ENCODE data around the gene CACNA1B.
"Not testable (repeated sequence)": the region's sequence is repeated elsewhere in the genome, so short reads cannot be mapped to it uniquely, and the experiment has no call there.

CACNA1B gene

DNA sequence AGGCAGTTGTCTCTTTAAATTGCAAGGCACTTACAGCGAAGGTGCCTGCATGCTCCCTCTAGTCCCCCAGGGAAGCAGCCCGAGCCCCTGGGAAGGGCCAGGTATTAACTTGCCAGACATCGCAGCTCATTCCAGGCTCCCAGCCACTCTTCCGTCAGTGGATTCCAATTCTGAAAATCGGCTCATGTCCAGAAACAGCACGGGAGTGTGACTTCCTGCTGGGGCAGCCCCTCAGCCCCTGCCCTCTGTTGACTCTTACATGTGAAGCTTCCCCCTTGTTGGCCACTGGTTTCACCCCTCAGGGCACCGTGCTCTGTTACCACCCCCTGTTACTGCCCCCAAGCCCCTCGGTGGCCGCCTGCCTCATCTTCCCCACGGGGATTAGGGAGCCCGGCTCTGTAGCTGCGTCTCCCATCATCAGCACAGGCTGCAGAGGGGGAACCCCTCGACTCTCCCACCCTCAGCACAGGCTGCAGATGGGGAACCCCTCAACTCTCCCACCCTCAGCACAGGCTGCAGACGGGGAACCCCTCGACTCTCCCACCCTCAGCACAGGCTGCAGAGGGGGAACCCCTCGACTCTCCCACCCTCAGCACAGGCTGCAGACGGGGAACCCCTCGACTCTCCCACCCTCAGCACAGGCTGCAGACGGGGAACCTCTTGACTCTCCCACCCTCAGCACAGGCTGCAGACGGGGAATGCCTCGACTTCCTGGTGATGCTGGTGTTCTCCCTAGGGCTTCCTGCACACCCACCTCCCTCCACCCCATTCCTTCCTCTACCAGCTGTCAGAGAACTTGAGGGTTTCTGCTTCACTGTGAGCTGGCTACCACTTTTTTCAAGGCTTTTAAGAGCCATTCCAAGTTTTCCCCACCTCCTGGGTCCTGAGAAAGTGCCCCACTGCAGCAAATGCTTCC is 11.1 kb upstream of the CACNA1B start:
- DNase-seq (ENCODE audit: low spot score), result no peak

DNA sequence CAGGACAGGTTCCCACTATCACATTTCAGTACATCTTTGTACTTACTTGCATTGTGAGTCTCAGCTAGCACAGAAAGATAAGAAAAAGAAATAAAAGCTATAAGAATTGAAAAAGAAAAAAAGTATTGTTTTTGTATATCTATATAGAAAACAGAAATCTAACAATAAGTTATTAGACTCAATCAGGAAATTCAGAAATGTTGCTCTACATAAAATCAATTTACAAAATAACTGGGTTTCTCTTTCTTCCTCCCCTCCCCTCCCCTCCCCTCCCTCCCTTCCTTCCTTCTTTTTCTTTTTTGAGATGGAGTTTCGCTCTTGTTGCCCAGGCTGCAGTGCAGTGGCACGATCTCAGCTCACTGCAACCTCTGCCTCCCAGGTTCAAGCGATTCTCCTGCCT is 7.2 kb upstream of the CACNA1B start:
- no peak for DNase-seq (ENCODE audit: low spot score)

DNA sequence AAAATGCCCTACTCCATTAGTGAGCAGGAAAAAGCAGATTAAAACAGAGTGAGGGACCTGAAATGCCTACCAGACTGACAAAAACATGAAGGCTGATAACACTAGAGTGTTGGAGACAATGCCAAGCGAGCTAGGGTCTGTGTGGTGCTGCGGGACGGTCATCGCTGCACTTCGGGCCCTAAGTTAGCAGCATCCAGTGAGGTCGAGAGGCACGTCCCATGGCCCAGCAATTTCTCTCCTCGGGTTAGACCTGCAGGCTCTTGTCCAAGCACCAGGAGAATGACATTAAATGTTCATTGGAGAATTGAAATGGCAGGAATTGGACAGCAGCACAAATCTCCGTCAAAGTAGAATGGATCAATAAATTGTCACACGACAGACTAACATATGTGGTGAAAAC is 5.3 kb upstream of the CACNA1B start:
- DNase-seq (ENCODE audit: low spot score), result no peak

- no peak for DNase-seq (ENCODE audit: low spot score)
Measured at GRCh38 chr9:137873408-137873807, 4.2 kb upstream of the CACNA1B start.

GRCh38 chr9:137873858-137874362 is 3.7 kb upstream of the CACNA1B start:
- DNase-seq (ENCODE audit: low spot score), result no peak

- DNase-seq (ENCODE audit: low spot score), result no peak
Measured at GRCh38 chr9:137875354-137875753, 2.2 kb upstream of the CACNA1B start.

GRCh38 chr9:137875846-137876245 is 1.7 kb upstream of the CACNA1B start:
- no peak for DNase-seq (ENCODE audit: low spot score)

- no peak for DNase-seq (ENCODE audit: low spot score)
Measured at GRCh38 chr9:137876269-137876668, 1.3 kb upstream of the CACNA1B start.

DNA sequence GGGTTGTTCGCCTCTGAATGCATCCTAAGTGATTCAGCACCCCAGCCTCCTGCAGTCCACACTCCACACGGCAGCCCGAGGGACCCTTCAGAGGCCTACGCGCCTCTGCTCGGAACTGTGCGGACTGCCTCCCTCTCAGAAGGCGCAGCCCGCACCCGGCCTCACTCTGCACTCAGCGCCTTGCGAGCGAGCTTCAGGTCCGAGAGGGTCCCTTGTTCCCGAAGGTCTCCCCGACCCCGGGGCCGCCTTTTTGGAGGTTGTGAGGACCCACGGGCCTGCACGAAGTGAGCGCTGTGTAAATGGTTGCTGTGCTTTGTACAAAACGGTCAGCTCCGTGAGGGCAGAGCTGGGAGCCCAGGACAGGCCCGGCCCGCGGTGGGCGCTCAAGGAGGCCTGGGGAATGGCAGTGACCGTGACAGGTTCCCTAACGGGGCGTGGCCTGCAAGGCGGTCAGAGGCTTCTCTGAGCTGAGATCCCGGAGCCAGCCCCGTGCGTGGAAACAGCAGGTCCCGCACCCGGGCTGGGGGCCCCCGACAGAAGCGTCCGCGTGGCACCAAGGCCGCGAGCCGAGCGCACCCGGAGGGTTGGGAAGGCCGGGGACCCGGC is 698 bp upstream of the CACNA1B start:
- no peak for DNase-seq (ENCODE audit: low spot score)

DNA sequence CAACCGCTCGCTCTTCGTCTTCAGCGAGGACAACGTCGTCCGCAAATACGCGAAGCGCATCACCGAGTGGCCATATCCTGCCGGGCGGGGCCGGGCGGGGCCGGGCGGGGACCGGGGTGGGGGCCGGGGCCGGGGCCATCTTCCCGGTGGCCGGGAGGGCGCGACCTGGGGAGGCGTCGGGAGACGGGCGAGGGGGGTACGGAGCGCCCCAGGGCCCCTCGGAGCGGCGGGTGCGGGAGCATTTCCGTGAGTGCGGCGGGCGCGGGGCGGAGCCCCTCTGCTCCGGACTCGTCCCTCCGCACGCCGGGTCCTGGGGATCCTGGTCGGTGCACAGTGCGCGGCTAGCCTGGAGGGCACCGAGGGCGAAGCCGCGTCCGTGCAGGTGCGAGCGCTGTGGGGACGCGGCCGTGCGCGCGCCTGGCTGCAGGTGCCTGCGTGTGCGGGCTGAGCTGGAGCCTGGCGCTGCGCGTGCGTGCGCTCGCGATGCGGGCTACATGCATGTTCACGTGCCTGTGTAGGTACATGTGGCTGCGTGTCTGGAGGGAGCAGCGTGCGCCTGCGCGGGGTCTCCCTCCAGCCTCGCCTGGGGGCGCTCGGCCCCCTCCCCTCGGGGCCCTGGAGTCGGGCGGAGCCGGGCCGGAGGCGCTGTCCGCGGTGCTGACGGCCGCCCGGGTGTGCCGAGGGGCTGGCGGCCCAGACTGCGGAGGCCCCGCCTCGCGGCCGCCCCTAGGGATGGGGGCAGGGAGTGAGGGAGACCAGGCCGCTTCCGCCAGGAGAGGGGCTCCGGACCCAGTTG is 762 bp downstream of the CACNA1B start:
- DNase-seq (ENCODE audit: low spot score), result no peak

DNA sequence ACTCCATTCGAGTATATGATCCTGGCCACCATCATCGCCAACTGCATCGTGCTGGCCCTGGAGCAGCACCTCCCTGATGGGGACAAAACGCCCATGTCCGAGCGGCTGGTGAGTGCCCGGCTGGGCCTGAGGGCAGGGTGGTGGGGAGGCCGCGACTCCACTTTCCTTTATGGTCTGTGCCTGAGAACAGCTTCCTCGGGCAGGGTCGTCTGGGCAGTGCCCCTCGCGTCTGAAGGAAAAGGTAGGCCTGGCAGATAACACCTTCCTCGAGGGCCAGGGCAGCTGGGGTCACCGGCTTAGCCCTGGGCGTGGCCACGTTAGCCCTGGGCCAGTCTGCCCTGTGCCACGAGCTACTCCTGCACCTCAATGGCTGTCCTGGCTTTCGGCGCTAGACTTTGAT is 1.5 kb downstream of the CACNA1B start:
- DNase-seq (ENCODE audit: low spot score), result no peak

DNA sequence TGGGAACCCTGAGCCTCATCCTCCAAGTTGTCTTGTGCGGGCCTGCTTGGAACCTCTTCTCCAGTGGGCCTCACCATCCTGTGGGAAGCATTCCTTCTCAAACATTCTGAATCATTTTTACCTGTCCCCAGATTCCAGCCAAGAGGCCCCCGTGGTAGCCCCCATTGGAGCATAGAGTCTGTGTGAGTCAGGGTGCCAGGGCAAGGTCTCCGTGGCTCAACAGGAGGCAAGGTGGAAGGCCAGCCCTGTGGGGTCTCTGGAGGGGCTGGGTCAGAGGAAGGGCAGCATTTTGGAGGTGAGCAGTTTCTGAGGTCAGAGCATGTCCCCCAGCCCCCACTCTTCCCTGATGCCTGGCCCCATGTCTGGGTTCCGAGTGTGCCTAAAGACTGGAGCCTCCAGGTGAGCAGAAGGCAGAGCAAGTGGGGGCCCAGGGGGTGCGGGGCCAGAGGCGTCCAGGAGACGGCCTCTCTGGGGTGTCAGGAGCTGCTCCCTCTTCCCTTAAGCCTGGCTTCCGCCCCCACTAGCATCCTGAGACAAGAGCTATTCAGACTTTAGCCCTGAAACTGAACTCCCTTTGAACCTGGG is 2.1 kb downstream of the CACNA1B start:
- DNase-seq (ENCODE audit: low spot score), result no peak

DNA sequence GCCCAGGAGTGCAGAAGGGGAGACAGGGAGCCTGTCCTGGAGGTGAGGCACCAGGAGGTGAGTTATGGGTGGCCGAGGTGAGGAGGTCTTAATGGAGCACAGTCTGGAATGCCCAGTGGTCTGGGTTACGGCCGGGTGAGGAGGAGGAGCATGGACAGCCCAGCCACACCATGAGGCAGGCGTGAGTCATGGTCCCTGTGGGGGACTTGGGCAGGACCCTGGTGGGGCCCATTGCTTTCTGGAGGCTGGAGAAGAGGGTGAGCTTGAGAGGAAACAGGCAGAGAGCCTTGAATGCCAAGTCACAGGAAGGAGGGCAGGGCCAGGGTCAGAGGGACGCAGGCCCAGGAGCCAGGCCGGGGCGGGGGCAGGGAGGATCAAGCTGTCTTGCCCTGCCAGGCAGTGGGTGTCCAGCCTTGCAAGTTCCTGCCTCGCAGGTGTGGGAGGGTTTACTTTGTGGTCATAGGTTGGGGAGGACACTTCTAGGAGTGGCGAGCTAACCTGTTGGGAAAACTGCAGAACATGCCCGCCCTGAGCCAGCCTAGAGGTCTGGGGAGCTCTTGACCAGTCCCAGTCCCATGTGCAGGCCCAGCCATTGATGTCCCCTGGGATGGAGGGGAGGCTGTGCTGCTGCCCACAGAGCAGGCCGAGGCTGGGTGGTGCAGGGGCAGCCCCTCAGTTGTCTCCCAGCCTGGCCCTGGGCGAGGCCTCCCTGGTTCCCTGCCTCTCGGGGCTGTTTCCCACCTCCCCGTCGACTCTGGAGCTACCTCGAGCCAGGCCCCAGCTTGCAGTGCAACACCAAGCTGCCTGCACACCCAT is 2.8 kb downstream of the CACNA1B start:
- no peak for DNase-seq (ENCODE audit: low spot score)

- no peak for DNase-seq (ENCODE audit: low spot score)
Measured at GRCh38 chr9:137880976-137881530, 3.5 kb downstream of the CACNA1B start.

DNA sequence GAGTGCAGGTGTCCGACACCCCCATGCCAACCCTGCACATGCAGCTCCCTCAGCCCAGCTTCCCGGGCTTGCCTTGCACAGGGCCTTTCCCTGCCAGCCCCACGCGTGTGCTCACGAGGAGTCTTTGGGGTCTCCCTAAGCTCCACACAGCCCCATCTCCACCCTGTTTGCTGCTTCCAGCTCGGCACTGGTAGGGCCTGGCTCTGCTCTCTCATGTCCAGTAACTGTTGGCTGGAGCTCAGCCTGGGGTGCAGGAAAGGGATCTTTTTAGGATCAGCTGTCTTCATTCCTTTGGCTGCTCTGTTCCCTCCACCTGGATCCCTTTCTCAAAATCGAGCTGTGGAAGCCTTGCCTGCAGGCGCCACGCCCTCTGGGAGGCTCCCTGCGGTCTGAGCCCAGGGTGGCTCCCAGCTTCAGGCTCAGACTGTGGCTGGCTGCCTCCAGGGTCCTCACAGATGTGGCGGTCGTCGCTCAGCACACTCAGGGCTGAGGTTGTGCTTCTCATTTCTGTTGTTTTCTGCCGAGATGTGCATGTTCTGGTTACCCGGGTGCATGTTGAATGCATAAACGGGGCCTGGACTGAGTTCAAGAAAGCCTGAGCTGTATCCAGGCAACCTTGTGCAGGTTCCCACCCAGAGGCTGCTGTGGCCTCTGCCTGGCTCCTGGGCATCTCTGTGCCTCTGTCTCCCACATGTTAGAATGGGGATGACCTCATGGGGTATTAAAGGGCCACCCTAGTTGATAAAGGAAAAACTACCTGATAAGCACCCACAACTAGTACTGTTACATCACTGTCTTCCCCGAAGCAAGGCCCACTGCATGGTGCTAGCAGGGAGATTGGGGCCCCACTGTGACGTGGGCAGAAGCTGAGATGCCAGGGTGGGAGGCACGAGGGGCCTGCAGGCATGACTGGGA is 4.3 kb downstream of the CACNA1B start:
- DNase-seq (ENCODE audit: low spot score), result no peak

GRCh38 chr9:137882506-137882821 is 4.9 kb downstream of the CACNA1B start:
- DNase-seq (ENCODE audit: low spot score), result no peak

DNA sequence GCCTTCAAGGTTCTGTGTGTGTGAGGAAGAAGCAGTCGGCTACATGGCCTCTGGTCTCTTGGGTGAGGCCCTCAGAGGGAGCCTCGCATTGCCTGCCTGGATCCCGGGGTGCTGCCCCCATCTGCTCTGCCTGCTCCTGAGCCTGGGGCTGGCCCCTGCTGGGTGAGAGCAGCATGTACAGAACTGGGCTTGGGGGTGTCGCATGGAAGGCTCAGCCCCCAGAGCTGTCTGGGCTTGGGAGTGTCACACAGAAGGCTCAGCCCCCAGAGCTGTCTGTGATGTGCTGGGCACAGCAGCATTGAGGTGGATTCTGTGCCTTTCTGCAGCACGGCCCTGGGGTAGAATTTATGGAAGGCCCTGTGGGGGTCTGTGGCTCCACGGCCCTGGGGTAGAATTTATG is 6.4 kb downstream of the CACNA1B start:
- not testable (repeated sequence) for DNase-seq (ENCODE audit: low spot score)

GRCh38 chr9:137884547-137884946 is 7.0 kb downstream of the CACNA1B start:
- not testable (repeated sequence) for DNase-seq (ENCODE audit: low spot score)

- not testable (repeated sequence) for DNase-seq (ENCODE audit: low spot score)
Measured at GRCh38 chr9:137885121-137885520, 7.5 kb downstream of the CACNA1B start.

- DNase-seq (ENCODE audit: low spot score), result not testable (repeated sequence)
Measured at GRCh38 chr9:137888621-137889020, 11.0 kb downstream of the CACNA1B start.
